Neural cell (in vitro differentiated cells): ENCODE data around the gene FARP1.

Experiments used
- CTCF ChIP-seq: fragments of 450-650 bp; IDR thresholded peaks from 2 replicates; pipeline ENCODE4 v1.5.1; 2014; ENCODE audit warnings: antibody characterized with exemption, mild to moderate bottlenecking, moderate library complexity; ENCODE audit not compliant: poor library complexity, severe bottlenecking
- EP300 ChIP-seq: fragments of 450-650 bp; conservative IDR thresholded peaks from 2 replicates; pipeline ENCODE4 v1.6.1; 2014; ENCODE audit warnings: antibody characterized with exemption, mild to moderate bottlenecking, moderate library complexity; ENCODE audit not compliant: poor library complexity, severe bottlenecking
- RAD21 ChIP-seq: fragments of 450-650 bp; conservative IDR thresholded peaks from 2 replicates; pipeline ENCODE4 v1.6.1; 2014; ENCODE audit warnings: antibody characterized with exemption, mild to moderate bottlenecking, moderate library complexity
- REST ChIP-seq: IDR thresholded peaks from 2 replicates; pipeline ENCODE4 v1.6.1; 2012; ENCODE audit warnings: borderline replicate concordance
- SMC3 ChIP-seq: fragments of 450-650 bp; conservative IDR thresholded peaks from 2 replicates; pipeline ENCODE4 v1.6.1; 2014; ENCODE audit warnings: antibody characterized with exemption, mild to moderate bottlenecking, moderate library complexity; ENCODE audit not compliant: poor library complexity

GRCh38 chr13:98476106-98476505 is 333.2 kb downstream of the FARP1 start:
- TF ChIP-seq RAD21 (no peak), CTCF (no peak), SMC3 (no peak), REST (no peak), EP300 (no peak)
